ENCODE measurements around the gene CPSF3. TPM values are rescaled to one million over a fixed set of nuclear protein-coding genes. Genes with fewer than 3 reads are reported as not detected.

CPSF3 gene
- total and polyA plus RNA-seq, 2 donors from 2014 or later, result 27.3 to 27.5 TPM

- FAIRE-seq (no peak), DNase-seq (no peak)
- Histone ChIP-seq H3K4me1 (ENCODE audit: control insufficient read depth in 2 of 3, insufficient read depth in 2 of 3, low read depth in 1 of 3, low read length in 3 of 3) (peaks cover 0 to 8% (median 0%) of the 10 kb centered on the region in 3 donors), H3K9ac (ENCODE audit: low read length in 3 of 3) (no peak overlapping the region), H3K4me3 (ENCODE audit: low read length in 3 of 3) (no peak overlapping the region), H3K36me3 (ENCODE audit: control insufficient read depth in 2 of 3, insufficient read depth in 3 of 3, low read length in 3 of 3) (peaks cover 2 to 6% (median 4%) of the 10 kb centered on the region in 3 donors), H3K9me3 (ENCODE audit: control insufficient read depth in 2 of 3, insufficient read depth in 1 of 3, low read length in 3 of 3) (no peaks in the 10 kb centered on the region), H3K27ac (ENCODE audit: low read depth in 2 of 2, low read length in 2 of 2) (no peak overlapping the region), H3K27me3 (ENCODE audit: control insufficient read depth, insufficient read depth, low read length) (no peaks in the 10 kb centered on the region)
- intact Hi-C loops (cut with DNase I), result no loop called here
- no peak for TF ChIP-seq CTCF (IDR thresholded peaks at IDR 0.05; ENCODE audit: borderline replicate concordance, extremely low read depth, insufficient read depth)
Measured at GRCh38 chr2:9472511-9472910, 49.1 kb downstream of the CPSF3 start.

- H3K9me3 ChIP-seq (ENCODE audit: control insufficient read depth in 2 of 3, insufficient read depth in 1 of 3, low read length in 3 of 3), result no peaks in the 10 kb centered on the region
- H3K4me1 ChIP-seq (ENCODE audit: control insufficient read depth in 2 of 3, insufficient read depth in 2 of 3, low read depth in 1 of 3, low read length in 3 of 3), result peaks cover 0 to 8% (median 0%) of the 10 kb centered on the region in 3 donors
- peaks cover 0 to 9% (median 6%) of the 10 kb centered on the region in 3 donors for H3K36me3 ChIP-seq (ENCODE audit: control insufficient read depth in 2 of 3, insufficient read depth in 3 of 3, low read length in 3 of 3)
- H3K27me3 ChIP-seq (ENCODE audit: control insufficient read depth, insufficient read depth, low read length), result no peaks in the 10 kb centered on the region
- H3K27ac ChIP-seq (ENCODE audit: low read depth in 2 of 2, low read length in 2 of 2), result peak overlapping the region in 1 of 2 donors; percentile 76
- TF ChIP-seq CTCF (IDR thresholded peaks at IDR 0.05; ENCODE audit: borderline replicate concordance, extremely low read depth, insufficient read depth), result no peak
- no peak for FAIRE-seq
- intact Hi-C loops (cut with DNase I), result no loop called here
- DNase-seq, result peak in 4 of 5 donors; percentile 66 to 75 (median 72)
- H3K9ac ChIP-seq (ENCODE audit: low read length in 3 of 3), result peak overlapping the region; percentile 5 to 73 (median 55)
- H3K4me3 ChIP-seq (ENCODE audit: low read length in 3 of 3), result peak overlapping the region; percentile 45 to 97 (median 47)
Measured at GRCh38 chr2:9473308-9473984, 50.0 kb downstream of the CPSF3 start.

- H3K9ac ChIP-seq (ENCODE audit: low read length in 3 of 3), result peak overlapping the region; percentile 5 to 73 (median 55)
- H3K4me3 ChIP-seq (ENCODE audit: low read length in 3 of 3), result peak overlapping the region; percentile 45 to 97 (median 47)
- peaks cover 0 to 8% (median 0%) of the 10 kb centered on the region in 3 donors for H3K4me1 ChIP-seq (ENCODE audit: control insufficient read depth in 2 of 3, insufficient read depth in 2 of 3, low read depth in 1 of 3, low read length in 3 of 3)
- H3K9me3 ChIP-seq (ENCODE audit: control insufficient read depth in 2 of 3, insufficient read depth in 1 of 3, low read length in 3 of 3), result no peaks in the 10 kb centered on the region
- H3K27ac ChIP-seq (ENCODE audit: low read depth in 2 of 2, low read length in 2 of 2), result peak overlapping the region; percentile 67 to 76
- FAIRE-seq (no peak), DNase-seq (peak in 3 of 5 donors; percentile 57 to 88 (median 76))
- H3K36me3 ChIP-seq (ENCODE audit: control insufficient read depth in 2 of 3, insufficient read depth in 3 of 3, low read length in 3 of 3), result peaks cover 0 to 12% (median 6%) of the 10 kb centered on the region in 3 donors
- H3K27me3 ChIP-seq (ENCODE audit: control insufficient read depth, insufficient read depth, low read length), result no peaks in the 10 kb centered on the region
- no peak for TF ChIP-seq CTCF (IDR thresholded peaks at IDR 0.05; ENCODE audit: borderline replicate concordance, extremely low read depth, insufficient read depth)
- intact Hi-C loops (cut with DNase I), result no loop called here
Measured at GRCh38 chr2:9473985-9474360, 50.5 kb downstream of the CPSF3 start.
